Effector memory CD4-positive, alpha-beta T cell (primary cell): ENCODE results near the gene DAO.

Experiments used
- DNase-seq, 3 donors: peaks; one replicate each; pipeline ENCODE4 v3.0.0-alpha.2; 2020
- H3K27ac ChIP-seq: 2 replicates; pipeline ENCODE4 v1.7.0; 2013; ENCODE audit warnings: mild to moderate bottlenecking, low read length, moderate library complexity; ENCODE audit not compliant: insufficient read depth, poor library complexity, severe bottlenecking
- H3K27me3 ChIP-seq: replicated peaks from 2 replicates; pipeline ENCODE4 v1.7.0; 2013; ENCODE audit warnings: mild to moderate bottlenecking, low read length; ENCODE audit not compliant: insufficient read depth, control insufficient read depth, poor library complexity, severe bottlenecking
- H3K36me3 ChIP-seq: 2 replicates; pipeline ENCODE4 v1.7.0; 2013; ENCODE audit warnings: mild to moderate bottlenecking, low read length, moderate library complexity; ENCODE audit not compliant: control insufficient read depth, insufficient read depth
- H3K4me1 ChIP-seq: 2 replicates; pipeline ENCODE4 v1.7.0; 2013; ENCODE audit warnings: low read length, mild to moderate bottlenecking; ENCODE audit not compliant: control insufficient read depth, insufficient read depth, poor library complexity, severe bottlenecking
- H3K4me3 ChIP-seq: 2 replicates; pipeline ENCODE4 v1.7.0; 2013; ENCODE audit warnings: low read length, low read depth, mild to moderate bottlenecking; ENCODE audit not compliant: insufficient read depth, poor library complexity, severe bottlenecking
- H3K9me3 ChIP-seq: 2 replicates; pipeline ENCODE4 v1.7.0; 2013; ENCODE audit warnings: mild to moderate bottlenecking, low read length, moderate library complexity; ENCODE audit not compliant: control insufficient read depth
- total RNA-seq, 3 donors: gene quantifications; one replicate each; lab custom pipeline; 2026; lab: John Stamatoyannopoulos, UW

DAO gene
- 0 to 0.17 (median 0) reads per million in 3 donors for total RNA-seq

GRCh38 chr12:108879615-108880254 lies at the start of gene DAO:
Gene DAO (plus strand): TSS chr12:108880092. CDS start chr12:108885007, 4,915 bp downstream.
- Histone ChIP-seq H3K27me3 (no peaks in the 10 kb centered on the region), H3K27ac (no peak within 1 kb of the TSS), H3K4me1 (no peaks in the 10 kb centered on the region), H3K9me3 (no peaks in the 10 kb centered on the region), H3K4me3 (no peak within 1 kb of the TSS), H3K36me3 (no peaks in the 10 kb centered on the region)
- no peak for DNase-seq

DNA sequence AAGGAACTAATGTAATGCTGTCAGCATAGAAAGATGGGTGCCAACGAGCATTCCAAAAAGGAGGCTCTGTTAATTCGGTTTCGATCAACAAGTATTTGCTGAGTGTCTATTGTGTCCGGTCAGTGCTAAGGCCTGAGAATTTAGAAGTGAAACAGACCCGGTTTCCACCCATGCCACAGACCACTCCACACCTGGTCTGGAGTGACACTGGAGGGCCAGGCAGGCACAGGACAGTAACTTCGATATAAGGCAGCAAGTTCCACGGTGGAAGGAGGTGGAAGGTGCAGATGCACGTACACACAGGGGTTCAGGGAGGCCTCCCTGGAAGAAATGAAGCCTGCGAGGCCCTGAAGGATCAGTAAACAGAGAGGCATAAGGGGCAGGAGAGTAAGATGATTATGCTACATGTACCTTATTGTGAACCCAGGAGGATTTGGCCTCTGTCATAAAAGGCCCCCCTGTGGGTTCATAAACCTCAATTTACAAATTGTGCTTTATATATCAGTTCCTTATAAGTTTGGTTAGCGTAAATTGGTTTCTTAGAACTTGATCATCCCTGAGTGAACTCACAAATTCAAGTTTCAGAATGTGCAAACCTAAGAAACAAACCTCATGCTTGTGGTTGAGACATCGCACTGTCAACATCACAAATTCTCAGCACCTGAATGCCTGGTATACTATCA lies 48.4 kb upstream of the DAO start:
- no peaks in the 10 kb centered on the region for H3K9me3 ChIP-seq
- H3K4me3 ChIP-seq = no peak overlapping the region
- no peaks in the 10 kb centered on the region for H3K27me3 ChIP-seq
- H3K36me3 ChIP-seq = peaks cover 8% of the 10 kb centered on the region
- H3K4me1 ChIP-seq = no peaks in the 10 kb centered on the region
- DNase-seq = no peak
- H3K27ac ChIP-seq = no peak overlapping the region

DNA sequence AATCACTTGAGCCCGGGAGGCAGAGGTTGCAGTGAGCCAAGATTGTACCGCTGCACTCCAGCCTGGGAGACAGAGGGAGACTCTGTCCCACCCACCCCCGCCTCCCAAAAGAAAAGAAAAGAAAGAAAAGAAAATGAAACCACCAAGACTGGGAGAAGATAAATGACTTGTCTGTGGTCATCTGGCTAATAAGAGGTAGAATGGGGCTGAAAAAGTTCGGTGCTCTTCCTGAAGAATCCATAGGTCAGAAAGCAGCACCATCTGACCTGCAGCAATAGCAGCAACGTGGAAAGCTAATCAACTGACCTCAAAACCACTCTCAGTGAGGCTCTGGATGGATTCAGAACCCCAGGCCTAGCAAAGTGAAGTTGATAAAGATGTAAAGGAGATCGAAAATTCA lies 47.7 kb upstream of the DAO start:
- H3K4me1 ChIP-seq = no peaks in the 10 kb centered on the region
- no peaks in the 10 kb centered on the region for H3K27me3 ChIP-seq
- DNase-seq = no peak
- no peak overlapping the region for H3K27ac ChIP-seq
- H3K36me3 ChIP-seq = peaks cover 8% of the 10 kb centered on the region
- H3K4me3 ChIP-seq = no peak overlapping the region
- H3K9me3 ChIP-seq = no peaks in the 10 kb centered on the region

- Histone ChIP-seq H3K27me3 (no peaks in the 10 kb centered on the region), H3K27ac (no peak overlapping the region), H3K36me3 (peaks cover 8% of the 10 kb centered on the region), H3K4me3 (no peak overlapping the region), H3K4me1 (peaks cover 3% of the 10 kb centered on the region), H3K9me3 (no peaks in the 10 kb centered on the region)
- no peak for DNase-seq
These were observed 47.0 kb upstream of the DAO start for GRCh38 chr12:108832730-108833354.

GRCh38 chr12:108833355-108833733 lies 46.5 kb upstream of the DAO start:
- Histone ChIP-seq H3K9me3 (no peaks in the 10 kb centered on the region), H3K36me3 (peaks cover 8% of the 10 kb centered on the region), H3K27ac (no peak overlapping the region), H3K4me1 (peaks cover 8% of the 10 kb centered on the region), H3K4me3 (no peak overlapping the region), H3K27me3 (no peaks in the 10 kb centered on the region)
- DNase-seq = no peak

DNA sequence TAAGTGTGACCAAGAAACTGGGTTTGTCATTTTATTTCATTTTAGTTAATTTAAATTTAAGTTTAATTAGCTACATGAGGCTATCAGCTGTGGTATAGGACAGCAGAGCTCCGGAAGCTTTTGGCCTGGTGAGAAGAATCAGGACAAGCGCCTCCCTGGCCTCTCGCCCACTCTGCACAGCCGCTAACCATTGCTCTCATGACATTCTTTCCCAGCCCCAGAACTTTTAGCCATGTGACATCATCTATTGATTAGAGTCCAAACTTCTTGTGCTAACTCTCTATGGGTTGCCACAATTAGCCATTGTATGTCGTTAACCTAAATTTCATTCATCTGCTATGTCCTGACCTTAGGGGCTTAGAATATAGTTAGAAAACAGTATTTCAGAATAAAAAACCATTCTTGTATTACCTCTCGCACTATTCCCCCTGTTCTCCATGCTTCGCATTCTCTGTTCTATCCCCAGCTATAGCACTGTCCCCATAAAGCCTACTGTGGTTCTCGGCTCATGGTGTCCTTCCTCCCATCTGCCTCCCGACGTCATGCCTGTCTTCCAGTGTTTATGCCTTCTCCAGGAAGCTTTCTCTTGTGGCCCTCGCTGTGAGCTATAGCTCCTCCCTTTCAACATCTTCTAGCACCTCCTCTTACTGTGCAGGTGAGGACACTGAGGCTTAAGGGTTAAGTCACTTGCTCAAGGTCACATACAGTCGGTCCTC lies 46.0 kb upstream of the DAO start:
- Histone ChIP-seq H3K36me3 (peaks cover 8% of the 10 kb centered on the region), H3K4me1 (peaks cover 11% of the 10 kb centered on the region)
- no peak for DNase-seq

DNA sequence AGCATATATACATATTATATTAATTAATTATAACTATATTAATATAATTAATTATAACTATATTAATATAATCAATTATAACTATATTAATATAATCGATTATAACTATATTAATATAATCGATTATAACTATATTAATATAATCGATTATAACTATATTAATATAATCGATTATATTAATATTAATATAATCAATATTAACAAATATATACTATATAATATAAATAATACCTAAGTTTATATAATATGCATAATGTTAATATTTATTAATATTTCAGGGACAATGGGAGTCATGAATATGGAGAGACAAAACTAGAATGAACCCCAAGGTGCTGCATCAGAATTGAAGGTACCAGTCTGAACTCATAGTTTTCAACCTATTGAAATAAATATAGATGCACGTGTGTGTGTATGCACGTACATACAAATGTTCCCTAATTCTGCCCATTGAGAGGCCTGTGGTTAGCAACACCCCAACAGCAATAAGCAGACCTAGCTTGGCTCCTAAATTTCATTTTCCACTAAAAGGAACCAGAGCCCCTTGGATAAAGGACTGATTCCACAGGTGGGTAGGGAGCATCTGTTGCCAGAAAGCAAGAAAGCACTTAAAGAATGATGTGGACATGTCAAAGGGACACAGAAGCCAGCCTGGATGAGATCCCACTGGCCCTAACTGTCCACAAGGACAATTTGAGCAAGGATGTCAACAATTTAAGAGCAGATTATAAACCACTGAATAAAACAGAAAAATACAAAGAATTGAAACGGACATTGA lies 43.8 kb upstream of the DAO start:
- Histone ChIP-seq H3K27me3 (no peaks in the 10 kb centered on the region), H3K36me3 (peaks cover 8% of the 10 kb centered on the region), H3K27ac (no peak overlapping the region), H3K9me3 (no peaks in the 10 kb centered on the region), H3K4me1 (peaks cover 19% of the 10 kb centered on the region), H3K4me3 (no peak overlapping the region)
- no peak for DNase-seq

More for the DNA sequence above, 46.0 kb upstream of the DAO start:
- Histone ChIP-seq H3K27me3 (no peaks in the 10 kb centered on the region), H3K27ac (no peak overlapping the region), H3K9me3 (no peaks in the 10 kb centered on the region), H3K4me3 (no peak overlapping the region)

DNA sequence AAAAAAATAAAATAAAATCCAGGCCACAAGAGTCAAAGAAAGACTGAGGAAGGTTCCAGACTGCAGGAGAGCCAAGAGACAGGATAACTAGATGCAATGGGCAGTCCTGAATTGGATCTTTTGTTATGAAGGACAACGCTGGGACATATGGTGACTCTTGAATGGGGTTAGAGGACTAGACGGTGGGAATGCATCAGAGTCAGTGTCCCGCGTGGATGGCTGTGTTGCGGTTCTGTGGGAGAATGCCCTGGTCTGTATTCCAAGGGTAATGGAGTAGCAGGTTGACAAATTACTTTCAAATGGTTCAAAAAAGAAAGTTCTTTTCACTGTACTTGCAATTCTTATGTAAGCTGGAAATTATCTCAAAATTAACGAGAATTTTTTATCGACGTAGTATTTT lies 42.7 kb upstream of the DAO start:
- H3K9me3 ChIP-seq = no peaks in the 10 kb centered on the region
- H3K4me1 ChIP-seq = peaks cover 19% of the 10 kb centered on the region
- peaks cover 8% of the 10 kb centered on the region for H3K36me3 ChIP-seq
- no peaks in the 10 kb centered on the region for H3K27me3 ChIP-seq
- no peak overlapping the region for H3K27ac ChIP-seq
- no peak overlapping the region for H3K4me3 ChIP-seq
- no peak for DNase-seq

DNA sequence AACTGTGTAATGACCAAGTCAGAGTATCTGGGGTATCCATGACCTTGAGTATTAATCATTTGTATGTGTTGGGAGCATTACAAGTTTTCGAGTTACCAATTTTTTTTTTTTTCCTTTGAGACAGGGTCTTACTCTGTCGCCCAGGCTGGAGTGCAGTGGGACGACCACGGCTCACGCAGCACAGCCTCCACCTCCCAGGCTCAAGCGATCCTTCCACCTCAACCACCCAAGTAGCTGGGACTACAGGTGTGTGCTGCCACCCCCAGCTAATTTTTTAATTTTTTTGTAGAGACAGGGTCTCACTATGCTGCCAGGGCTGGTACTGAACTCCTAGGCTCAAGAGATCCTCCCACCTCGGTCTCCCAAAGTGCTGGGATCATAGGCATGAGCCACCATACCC lies 42.2 kb upstream of the DAO start:
- Histone ChIP-seq H3K36me3 (peaks cover 8% of the 10 kb centered on the region), H3K27ac (peak overlapping the region; percentile 6), H3K4me1 (peaks cover 19% of the 10 kb centered on the region), H3K9me3 (no peaks in the 10 kb centered on the region), H3K4me3 (no peak overlapping the region), H3K27me3 (no peaks in the 10 kb centered on the region)
- DNase-seq = no peak
